GM18868 (cell line): ENCODE measurements around the gene NOL4L.
"Not testable (repeated sequence)": the region's sequence is repeated elsewhere in the genome, so short reads cannot be mapped to it uniquely, and the experiment has no call there.

ENCODE experiments used
- ATAC-seq: cut with Tn5 transposase; IDR thresholded peaks from one replicate; pipeline ENCODE4 v1.9.1; 2021; ENCODE audit warnings: mild to moderate bottlenecking, moderate library complexity; ENCODE audit not compliant: unreplicated experiment

Gene NOL4L

GRCh38 chr20:32512047-32512385 lies 73.1 kb downstream of the NOL4L start:
- ATAC-seq: no peak

- ATAC-seq: no peak
Observed at GRCh38 chr20:32511358-32512046, 73.6 kb downstream of the NOL4L start.

- no peak for ATAC-seq
Observed at GRCh38 chr20:32510601-32511357, 74.4 kb downstream of the NOL4L start.

GRCh38 chr20:32510120-32510600 lies 75.0 kb downstream of the NOL4L start:
- no peak for ATAC-seq

- no peak for ATAC-seq
Observed at GRCh38 chr20:32509639-32510066, 75.5 kb downstream of the NOL4L start.

GRCh38 chr20:32508775-32509119 lies 76.4 kb downstream of the NOL4L start:
- no peak for ATAC-seq

GRCh38 chr20:32507998-32508774 lies 76.9 kb downstream of the NOL4L start:
- no peak for ATAC-seq

- ATAC-seq: no peak
Observed at GRCh38 chr20:32506721-32507120, 78.4 kb downstream of the NOL4L start.

- no peak for ATAC-seq
Observed at GRCh38 chr20:32505723-32506473, 79.2 kb downstream of the NOL4L start.

GRCh38 chr20:32501709-32502108 lies 83.4 kb downstream of the NOL4L start:
- ATAC-seq: no peak

- no peak for ATAC-seq
Observed at GRCh38 chr20:32497589-32498224, 87.4 kb downstream of the NOL4L start.

GRCh38 chr20:32496811-32497533 lies 88.2 kb downstream of the NOL4L start:
- no peak for ATAC-seq

- ATAC-seq: no peak
Observed at GRCh38 chr20:32495949-32496348, 89.2 kb downstream of the NOL4L start.

- no peak for ATAC-seq
Observed at GRCh38 chr20:32495217-32495565, 89.9 kb downstream of the NOL4L start.

- no peak for ATAC-seq
Observed at GRCh38 chr20:32494483-32495216, 90.5 kb downstream of the NOL4L start.

- no peak for ATAC-seq
Observed at GRCh38 chr20:32493356-32493755, 91.8 kb downstream of the NOL4L start.

GRCh38 chr20:32491764-32492151 lies 93.4 kb downstream of the NOL4L start:
- ATAC-seq: not testable (repeated sequence)

GRCh38 chr20:32490942-32491763 lies 94.0 kb downstream of the NOL4L start:
- ATAC-seq: no peak
